IPS-18a (cell line): ENCODE data around the gene UVSSA.
"Not testable (repeated sequence)": the region's sequence is repeated elsewhere in the genome, so short reads cannot be mapped to it uniquely, and the experiment has no call there.

Source experiments
- H3K27ac ChIP-seq: one replicate; pipeline ENCODE4 v1.5.1; 2013; ENCODE audit warnings: low read length
- H3K27me3 ChIP-seq: one replicate; pipeline ENCODE4 v1.6.1; 2013; ENCODE audit warnings: mild to moderate bottlenecking, low read length; ENCODE audit not compliant: control insufficient read depth, insufficient read depth
- H3K36me3 ChIP-seq: one replicate; pipeline ENCODE4 v1.6.1; 2013; ENCODE audit warnings: low read depth, low read length; ENCODE audit not compliant: control insufficient read depth
- H3K4me1 ChIP-seq: one replicate; pipeline ENCODE4 v1.6.1; 2013; ENCODE audit warnings: low read depth, low read length; ENCODE audit not compliant: control insufficient read depth
- H3K4me3 ChIP-seq: one replicate; pipeline ENCODE4 v1.5.1; 2013; ENCODE audit warnings: low read length
- H3K9ac ChIP-seq: one replicate; pipeline ENCODE4 v1.6.1; 2013; ENCODE audit warnings: mild to moderate bottlenecking, low read length, moderate library complexity
- H3K9me3 ChIP-seq: one replicate; pipeline ENCODE4 v1.6.1; 2013; ENCODE audit warnings: low read depth, low read length; ENCODE audit not compliant: control insufficient read depth

The UVSSA gene

DNA sequence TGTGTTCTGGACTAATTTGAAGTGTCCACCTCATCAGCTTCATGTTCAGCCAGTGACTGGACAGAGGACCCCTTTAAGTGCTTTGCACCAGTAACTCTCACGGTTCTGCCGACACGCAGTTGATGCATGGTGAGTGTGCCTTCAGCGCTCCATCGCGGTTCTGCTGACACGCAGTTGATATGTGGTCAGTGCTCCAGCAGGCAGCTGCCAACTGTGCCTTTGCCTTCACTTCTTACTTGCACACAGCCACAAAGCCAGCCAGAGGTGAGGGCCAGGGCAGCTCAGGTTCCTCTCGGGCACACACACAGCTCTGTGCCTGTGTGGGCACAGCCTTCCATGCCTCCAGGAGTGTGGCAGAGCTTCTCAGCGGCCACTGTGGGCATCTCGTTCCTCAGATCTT, 46.9 kb downstream of the UVSSA start:
- no peak overlapping the region for H3K9ac ChIP-seq
- H3K27me3 ChIP-seq = no peaks in the 10 kb centered on the region
- peaks cover 20% of the 10 kb centered on the region for H3K9me3 ChIP-seq
- H3K36me3 ChIP-seq = no peaks in the 10 kb centered on the region
- no peaks in the 10 kb centered on the region for H3K4me1 ChIP-seq
- no peak overlapping the region for H3K4me3 ChIP-seq
- H3K27ac ChIP-seq = no peak overlapping the region

DNA sequence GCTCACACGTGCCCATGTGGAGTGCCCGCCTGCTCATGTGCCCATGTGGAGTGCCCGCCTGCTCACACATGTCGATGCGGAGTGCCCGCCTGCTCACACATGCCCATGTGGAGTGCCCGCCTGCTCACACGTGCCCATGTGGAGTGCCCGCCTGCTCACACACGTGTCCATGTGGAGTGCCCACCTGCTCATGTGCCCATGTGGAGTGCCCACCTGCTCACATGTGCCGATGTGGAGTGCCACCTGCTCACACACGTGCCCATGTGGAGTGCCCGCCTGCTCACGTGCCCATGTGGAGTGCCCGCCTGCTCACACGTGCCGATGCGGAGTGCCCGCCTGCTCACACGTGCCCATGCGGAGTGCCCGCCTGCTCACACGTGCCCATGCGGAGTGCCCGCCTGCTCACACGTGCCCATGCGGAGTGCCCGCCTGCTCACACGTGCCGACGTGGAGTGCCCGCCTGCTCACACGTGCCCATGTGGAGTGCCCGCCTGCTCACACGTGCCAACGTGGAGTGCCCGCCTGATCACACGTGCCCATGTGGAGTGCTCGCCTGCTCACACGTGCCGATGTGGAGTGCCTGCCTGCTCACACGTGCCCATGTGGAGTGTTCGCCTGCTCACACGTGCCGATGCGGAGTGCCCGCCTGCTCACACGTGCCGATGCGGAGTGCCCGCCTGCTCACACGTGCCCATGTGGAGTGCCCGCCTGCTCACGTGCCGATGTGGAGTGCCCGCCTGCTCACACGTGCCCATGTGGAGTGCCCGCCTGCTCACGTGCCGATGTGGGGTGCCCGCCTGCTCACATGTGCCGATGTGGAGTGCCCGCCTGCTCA, 47.8 kb downstream of the UVSSA start:
- H3K4me3 ChIP-seq, H3K27ac ChIP-seq, H3K27me3 ChIP-seq, H3K4me1 ChIP-seq, H3K36me3 ChIP-seq, H3K9ac ChIP-seq: not testable (repeated sequence)
- peaks cover 23% of the 10 kb centered on the region for H3K9me3 ChIP-seq

DNA sequence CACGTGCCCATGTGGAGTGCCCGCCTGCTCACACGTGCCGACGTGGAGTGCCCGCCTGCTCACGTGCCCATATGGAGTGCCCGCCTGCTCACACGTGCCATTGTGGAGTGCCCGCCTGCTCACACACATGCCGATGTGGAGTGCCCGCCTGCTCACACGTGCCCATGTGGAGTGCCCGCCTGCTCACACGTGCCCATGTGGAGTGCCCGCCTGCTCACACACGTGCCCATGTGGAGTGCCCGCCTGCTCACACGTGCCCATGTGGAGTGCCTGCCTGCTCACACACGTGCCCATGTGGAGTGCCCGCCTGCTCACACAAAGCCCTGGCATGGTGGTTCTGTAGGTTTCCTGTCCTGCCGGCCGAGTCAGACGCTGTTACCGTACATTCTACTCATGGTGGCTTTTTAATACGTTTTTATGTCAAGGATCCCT, 48.4 kb downstream of the UVSSA start:
- not testable (repeated sequence) for H3K9ac ChIP-seq, H3K36me3 ChIP-seq, H3K4me3 ChIP-seq, H3K27me3 ChIP-seq, H3K27ac ChIP-seq, H3K4me1 ChIP-seq
- peaks cover 23% of the 10 kb centered on the region for H3K9me3 ChIP-seq

DNA sequence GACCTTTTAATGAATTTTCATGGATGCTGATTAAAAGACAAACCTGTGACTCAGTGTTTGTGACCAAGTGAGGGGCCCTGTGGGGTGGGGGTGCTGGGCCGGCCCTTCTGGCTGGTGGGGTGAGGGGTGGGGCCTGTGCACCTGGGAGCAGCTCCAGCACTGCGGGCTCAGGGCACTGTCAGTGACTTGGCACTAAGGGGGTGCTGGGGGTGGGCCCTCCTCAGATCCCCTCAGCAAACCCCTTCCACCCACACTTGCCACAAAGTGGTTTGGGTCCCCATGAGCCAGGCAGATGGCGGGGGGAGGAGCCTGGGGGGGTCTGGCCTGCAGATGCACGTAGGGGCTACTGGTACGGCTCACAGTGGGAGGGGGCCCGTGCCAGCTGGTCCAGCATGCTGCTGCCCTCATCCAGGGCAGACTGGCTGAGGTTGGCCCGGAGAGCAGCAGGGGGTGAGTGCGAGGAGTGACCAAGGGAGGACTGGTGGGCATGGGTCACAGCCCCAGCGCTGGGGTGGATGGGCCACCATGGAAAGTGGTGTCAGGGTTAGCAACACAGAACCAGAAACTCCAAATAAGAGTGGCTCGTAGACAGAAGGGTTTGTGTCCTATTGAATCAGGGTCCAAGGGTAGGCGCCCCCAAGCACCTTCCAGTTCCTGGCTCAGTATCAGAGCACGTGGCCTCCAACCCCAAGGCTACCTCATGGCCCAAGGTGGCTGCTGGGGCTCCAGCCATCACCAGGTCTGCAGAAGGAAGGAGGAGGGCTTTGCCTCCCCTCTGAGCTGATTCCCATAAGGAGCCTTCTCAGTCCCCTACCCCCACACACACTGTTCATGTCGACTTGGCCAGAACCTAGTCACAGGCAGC, 49.2 kb downstream of the UVSSA start:
- peaks cover 23% of the 10 kb centered on the region for H3K9me3 ChIP-seq
- no peaks in the 10 kb centered on the region for H3K36me3 ChIP-seq
- H3K27me3 ChIP-seq = peaks cover 14% of the 10 kb centered on the region
- no peak overlapping the region for H3K9ac ChIP-seq
- no peak overlapping the region for H3K27ac ChIP-seq
- H3K4me3 ChIP-seq = no peak overlapping the region
- no peaks in the 10 kb centered on the region for H3K4me1 ChIP-seq

DNA sequence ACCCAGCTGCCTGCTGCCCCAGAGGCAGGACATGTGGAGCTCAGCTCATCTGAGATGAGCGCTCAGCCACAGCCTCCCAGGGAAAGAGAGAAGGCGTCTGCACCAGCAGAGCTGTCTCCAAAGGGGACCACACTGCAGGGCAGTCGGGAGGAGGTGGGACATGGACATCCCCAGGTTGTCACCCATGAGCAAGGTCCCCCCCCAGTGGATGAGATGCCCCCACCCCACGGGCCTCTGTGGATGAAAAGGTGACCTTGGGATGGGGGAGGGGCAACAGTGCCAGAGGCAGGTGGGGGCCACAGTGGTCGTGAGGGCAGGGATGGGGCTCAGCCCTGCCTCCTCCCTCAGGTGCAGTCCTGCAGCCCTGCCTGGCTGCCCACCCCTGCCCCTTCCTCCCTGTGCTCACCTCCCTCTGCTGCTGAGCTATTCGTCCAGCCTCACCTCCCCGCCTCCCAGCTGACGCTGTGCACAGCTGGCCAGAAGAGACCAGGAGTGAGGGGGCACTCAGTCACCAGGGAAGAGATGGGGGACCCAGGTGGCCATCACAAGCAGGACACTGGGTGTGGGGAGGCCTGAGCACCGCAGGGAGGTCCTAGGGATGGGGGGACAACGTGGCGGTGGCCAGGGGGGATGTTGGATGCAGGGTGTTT, 49.9 kb downstream of the UVSSA start:
- peaks cover 21% of the 10 kb centered on the region for H3K27me3 ChIP-seq
- no peak overlapping the region for H3K27ac ChIP-seq
- peaks cover 23% of the 10 kb centered on the region for H3K9me3 ChIP-seq
- H3K36me3 ChIP-seq = no peaks in the 10 kb centered on the region
- no peak overlapping the region for H3K9ac ChIP-seq
- no peak overlapping the region for H3K4me3 ChIP-seq
- no peaks in the 10 kb centered on the region for H3K4me1 ChIP-seq

DNA sequence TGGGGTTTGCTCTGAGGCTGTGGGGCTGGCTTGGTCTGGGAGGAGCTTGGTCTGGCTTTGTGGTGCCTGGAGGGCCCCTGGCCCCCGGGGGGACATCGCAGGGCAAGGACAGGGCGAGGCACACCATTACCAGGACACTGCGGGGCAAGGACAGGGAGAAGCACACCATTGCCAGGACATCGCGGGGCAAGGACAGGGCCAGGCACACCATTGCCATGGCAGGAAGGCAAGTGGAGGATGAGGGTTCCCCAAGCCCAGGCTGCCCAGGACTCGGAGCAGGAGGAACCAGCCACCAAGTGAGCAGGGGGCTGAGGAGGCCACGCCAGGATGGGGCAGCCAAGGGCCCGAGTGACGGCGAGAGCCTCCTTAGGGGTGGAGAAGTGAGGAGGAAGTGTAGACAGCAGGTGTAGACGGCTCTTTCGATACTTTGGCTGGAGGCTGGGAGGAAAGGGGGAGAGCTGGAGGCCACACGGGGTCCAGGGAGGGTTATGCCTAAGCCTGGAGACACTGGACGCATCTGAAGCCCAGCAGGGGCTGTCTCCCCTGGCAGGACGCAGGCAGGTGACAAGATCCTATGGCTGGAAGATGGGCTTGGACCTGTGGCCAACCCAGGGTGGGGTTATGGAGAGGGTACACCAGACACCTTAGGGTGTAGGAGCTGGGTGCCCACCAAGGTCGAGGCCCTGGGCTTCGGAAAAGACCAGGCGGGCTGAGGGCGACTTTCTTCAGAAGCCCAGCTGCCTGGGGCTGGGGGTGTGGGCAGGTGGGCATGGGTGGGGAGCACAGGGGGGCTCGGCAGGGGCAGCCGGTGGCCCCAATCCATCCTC, 51.9 kb downstream of the UVSSA start:
- Histone ChIP-seq H3K36me3 (no peaks in the 10 kb centered on the region), H3K4me1 (no peaks in the 10 kb centered on the region), H3K9me3 (peaks cover 23% of the 10 kb centered on the region), H3K27me3 (peaks cover 41% of the 10 kb centered on the region), H3K4me3 (no peak overlapping the region), H3K9ac (no peak overlapping the region), H3K27ac (no peak overlapping the region)

DNA sequence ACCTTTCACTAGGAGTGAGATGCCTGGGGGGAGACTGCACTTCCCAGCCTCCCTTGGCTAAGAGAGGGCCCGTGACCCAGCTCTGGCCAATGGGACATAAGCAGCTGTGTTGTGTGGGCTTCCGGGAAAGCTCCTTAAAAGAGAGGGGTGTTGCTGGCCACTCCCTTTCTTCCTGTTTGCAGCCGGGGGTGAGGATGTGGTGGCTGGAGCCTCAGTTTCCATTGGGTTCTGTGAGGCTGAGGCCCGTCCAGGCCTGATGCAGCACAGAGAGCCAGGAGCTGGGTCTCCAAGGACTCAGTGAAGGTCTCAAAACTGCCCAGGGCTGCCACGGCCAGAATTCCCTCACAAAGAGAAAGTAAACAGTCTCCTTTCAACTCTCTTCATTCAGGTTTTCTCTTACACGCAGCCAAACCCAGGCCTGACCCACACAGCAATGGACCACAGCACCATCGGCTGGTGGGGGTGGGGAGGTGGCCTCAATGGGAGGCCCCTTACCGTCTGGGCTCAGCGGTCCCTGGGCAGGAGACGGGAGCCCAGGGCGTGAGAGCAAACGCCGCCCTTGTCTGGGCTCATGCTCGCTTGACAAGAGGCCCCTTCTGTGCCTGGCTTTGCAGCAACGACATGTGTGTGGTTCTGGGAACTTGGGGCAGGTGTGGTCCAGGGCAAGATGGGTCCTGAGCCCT, 52.6 kb downstream of the UVSSA start:
- Histone ChIP-seq H3K4me1 (no peaks in the 10 kb centered on the region), H3K27me3 (peaks cover 48% of the 10 kb centered on the region), H3K9me3 (peaks cover 23% of the 10 kb centered on the region), H3K36me3 (no peaks in the 10 kb centered on the region), H3K9ac (no peak overlapping the region), H3K4me3 (no peak overlapping the region), H3K27ac (no peak overlapping the region)

DNA sequence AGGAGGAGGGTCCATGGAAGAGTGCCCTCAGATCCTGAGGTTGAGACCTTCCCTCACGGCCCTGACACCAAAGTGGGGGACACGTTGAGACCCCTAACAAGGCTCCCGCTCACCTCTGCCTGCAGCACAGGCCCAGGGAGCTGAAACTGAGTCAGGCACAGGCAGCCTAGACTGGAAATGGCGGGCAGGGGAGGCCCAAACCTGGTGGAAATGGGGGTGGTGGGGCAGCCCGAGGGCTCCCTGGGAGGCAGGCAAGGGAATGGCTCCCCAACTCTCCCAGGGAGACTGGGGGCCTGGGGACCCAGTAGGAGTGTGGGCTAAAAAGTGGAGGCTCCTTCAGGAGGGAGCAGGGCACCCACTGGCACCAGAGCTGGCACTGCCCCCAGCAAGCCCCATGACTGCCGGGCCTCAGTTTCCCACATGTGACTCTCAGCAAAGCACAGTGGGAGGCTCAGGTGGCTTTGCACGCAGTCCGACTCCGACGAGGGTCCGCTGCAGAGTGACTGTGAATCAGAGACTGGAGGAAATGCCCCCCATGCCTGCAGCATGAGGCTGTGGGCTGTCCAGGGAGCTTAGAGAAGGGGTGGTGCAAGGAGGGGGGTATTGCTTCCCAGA, 53.3 kb downstream of the UVSSA start:
- H3K36me3 ChIP-seq = no peaks in the 10 kb centered on the region
- H3K4me1 ChIP-seq = no peaks in the 10 kb centered on the region
- H3K27me3 ChIP-seq = peaks cover 55% of the 10 kb centered on the region
- H3K9ac ChIP-seq = no peak overlapping the region
- H3K4me3 ChIP-seq = no peak overlapping the region
- H3K9me3 ChIP-seq = peaks cover 23% of the 10 kb centered on the region
- no peak overlapping the region for H3K27ac ChIP-seq

DNA sequence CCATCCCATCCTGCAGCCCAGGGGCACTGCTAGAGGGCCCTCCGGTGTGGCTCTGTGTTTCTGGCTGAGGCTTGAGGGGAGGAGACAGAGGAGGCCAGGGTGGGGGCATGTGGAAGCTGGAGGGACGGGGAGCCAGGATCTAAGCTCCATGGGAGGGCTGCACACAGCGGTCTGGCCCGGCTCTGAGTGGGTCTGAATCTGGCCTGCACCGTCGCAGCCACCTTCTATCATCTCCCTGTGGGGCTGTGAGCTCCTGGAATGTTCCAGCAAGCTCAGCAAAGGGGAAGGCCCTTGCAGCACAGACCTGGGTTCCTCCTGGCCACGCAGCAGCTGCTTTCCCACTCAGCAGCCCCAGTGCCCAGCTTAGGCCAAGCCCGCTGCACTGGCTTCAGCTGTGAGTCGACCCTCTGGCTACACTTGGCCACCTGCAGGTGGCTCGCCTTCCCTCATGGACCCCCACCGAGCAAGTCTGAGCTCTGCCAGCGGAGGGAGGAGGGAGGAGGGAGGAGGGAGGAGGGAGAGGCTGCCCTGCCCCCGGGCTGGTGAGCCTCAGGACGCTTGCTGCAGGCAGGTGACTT, 53.9 kb downstream of the UVSSA start:
- H3K27ac ChIP-seq = no peak overlapping the region
- peaks cover 61% of the 10 kb centered on the region for H3K27me3 ChIP-seq
- H3K36me3 ChIP-seq = no peaks in the 10 kb centered on the region
- H3K4me3 ChIP-seq = no peak overlapping the region
- H3K4me1 ChIP-seq = no peaks in the 10 kb centered on the region
- no peak overlapping the region for H3K9ac ChIP-seq
- H3K9me3 ChIP-seq = peaks cover 23% of the 10 kb centered on the region

DNA sequence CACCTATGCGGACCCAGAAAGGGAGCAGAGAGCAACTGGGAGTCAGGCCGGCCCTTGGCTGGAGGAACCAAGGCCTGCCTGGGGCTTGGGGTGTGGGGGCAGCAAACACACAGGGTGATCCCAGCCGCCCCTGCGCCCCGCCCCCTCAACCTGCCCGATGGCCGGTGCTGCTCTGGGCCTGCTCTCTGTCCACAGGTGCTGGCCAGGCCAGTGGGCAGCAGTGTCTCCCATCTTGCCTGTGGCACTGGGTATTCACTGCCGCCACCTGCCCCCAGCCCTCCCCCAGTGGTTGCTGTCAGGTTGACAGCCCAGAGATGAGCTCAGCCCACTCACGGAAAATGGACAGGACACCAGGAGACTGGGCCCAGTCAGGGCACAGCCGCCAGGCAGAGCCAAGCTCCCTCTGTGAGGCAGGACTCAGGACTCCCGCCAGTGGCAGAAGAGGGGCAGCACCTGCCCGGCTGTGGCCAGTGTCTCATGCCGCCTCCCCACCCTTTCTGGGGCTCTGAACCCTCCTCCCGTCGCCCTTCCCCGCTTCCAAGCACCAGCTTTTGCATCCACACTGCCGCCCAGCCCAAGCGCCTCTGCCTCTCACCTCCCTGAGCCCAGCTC, 54.5 kb downstream of the UVSSA start:
- Histone ChIP-seq H3K36me3 (no peaks in the 10 kb centered on the region), H3K9ac (no peak overlapping the region), H3K27me3 (peaks cover 67% of the 10 kb centered on the region), H3K9me3 (peaks cover 18% of the 10 kb centered on the region), H3K4me3 (no peak overlapping the region), H3K27ac (no peak overlapping the region), H3K4me1 (no peaks in the 10 kb centered on the region)
